ENCODE results near the gene BAIAP2L2.

BAIAP2L2 gene

GRCh38 chr22:38036392-38037062, 74.0 kb downstream of the BAIAP2L2 start:
- DNase-seq: no peak

DNA sequence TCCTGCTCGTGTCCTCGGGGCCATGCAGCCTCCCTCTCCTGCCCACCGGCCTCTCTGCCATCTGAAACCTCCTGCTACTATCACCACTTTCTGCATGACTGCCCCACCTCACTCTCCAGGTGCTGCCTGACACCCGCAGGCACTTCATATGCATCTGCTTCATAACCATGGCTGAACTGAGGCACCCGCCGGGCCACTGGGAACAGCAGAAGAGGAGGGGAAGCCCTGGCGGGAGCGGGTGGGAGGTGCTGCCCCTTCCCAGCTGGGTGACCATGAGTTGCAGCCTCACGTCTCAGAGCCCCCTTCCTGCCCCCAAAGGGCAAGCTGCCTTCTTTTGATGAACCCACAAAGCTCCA, 75.0 kb downstream of the BAIAP2L2 start:
- no peak for DNase-seq

All from activated effector memory CD4-positive, alpha-beta T cell treated with anti-CD3 and anti-CD28 coated beads, Interleukin-2, amount 50 U/mL, for 16 hours (primary cell).